Measurements from ENCODE around the gene CYBA. TPM values are rescaled to one million over a fixed set of nuclear protein-coding genes. Genes with fewer than 3 reads are reported as not detected.

Gene CYBA
- total and polyA plus RNA-seq, 5 donors, result 53.9 to 101 (median 73.2) TPM

- no peaks in the 10 kb centered on the region for H3K27me3 ChIP-seq (ENCODE audit: control insufficient read depth, insufficient read depth)
- no peak for ATAC-seq
- H3K9me3 ChIP-seq (ENCODE audit: control insufficient read depth, low read length), result no peaks in the 10 kb centered on the region
- WGBS, result 85% methylated on average over 6 of the region's 6 CpGs
- intact Hi-C loops (cut with DNase I), result no loop called here
- H3K4me3 ChIP-seq (ENCODE audit: low read length), result no peak overlapping the region
- peaks cover 5% of the 10 kb centered on the region for H3K4me1 ChIP-seq (ENCODE audit: control insufficient read depth, insufficient read depth, low read length)
- H3K27ac ChIP-seq (ENCODE audit: low read length), result no peak overlapping the region
- no peak for DNase-seq
Observed at GRCh38 chr16:88593910-88594309, 56.9 kb downstream of the CYBA start.

DNA sequence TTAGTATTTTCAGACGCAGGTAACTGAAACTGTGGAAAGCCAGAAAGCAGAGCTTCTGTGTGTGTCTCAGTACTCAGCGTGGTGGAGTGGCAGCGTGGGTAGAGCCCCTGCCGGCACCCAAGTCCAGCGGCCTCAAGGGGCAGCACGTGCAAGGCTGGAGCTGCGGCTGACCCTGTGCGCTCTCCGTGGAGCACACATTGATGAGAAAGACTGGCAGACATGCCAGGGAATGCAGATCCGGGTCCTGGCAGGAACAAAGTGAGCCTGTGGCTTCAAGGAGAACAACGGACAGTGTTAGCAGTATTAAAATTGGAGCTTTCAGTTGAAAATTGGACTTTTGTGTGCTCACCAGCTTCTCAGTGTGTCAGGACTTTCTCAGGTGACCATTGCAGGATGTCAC lies 57.4 kb downstream of the CYBA start:
- DNase-seq (no peak), ATAC-seq (peak; percentile 63 to 68)
- Histone ChIP-seq H3K4me3 (ENCODE audit: low read length) (no peak overlapping the region), H3K9me3 (ENCODE audit: control insufficient read depth, low read length) (no peaks in the 10 kb centered on the region), H3K27me3 (ENCODE audit: control insufficient read depth, insufficient read depth) (no peaks in the 10 kb centered on the region), H3K27ac (ENCODE audit: low read length) (no peak overlapping the region), H3K4me1 (ENCODE audit: control insufficient read depth, insufficient read depth, low read length) (peaks cover 4% of the 10 kb centered on the region)
- 63% methylated on average over 11 of the region's 11 CpGs for WGBS
- intact Hi-C loops (cut with DNase I), result no loop called here

Other genes starting within 250 kb of the CYBA start
- 10 to 100 TPM in 1 of 4 donors, 1 to 10 TPM in 3; 8.1 to 11.4 (median 8.7) TPM for gene ZFPM1, start 197.8 kb downstream of the CYBA start, total RNA-seq
- 7.7 TPM for gene ZFPM1, start 197.8 kb downstream of the CYBA start, polyA plus RNA-seq
- gene ZC3H18, start 80.7 kb downstream of the CYBA start, total RNA-seq, result 10 to 100 TPM; 17.5 to 25.1 (median 21.2) TPM
- gene ZC3H18, start 80.7 kb downstream of the CYBA start, polyA plus RNA-seq, result 19.6 TPM
- gene IL17C, start 12.5 kb downstream of the CYBA start, total RNA-seq, result not detected
- gene IL17C, start 12.5 kb downstream of the CYBA start, polyA plus RNA-seq, result not detected
- gene MVD, start 12.0 kb upstream of the CYBA start, total RNA-seq, result 10 to 100 TPM; 29.8 to 32.0 (median 31.2) TPM
- gene MVD, start 12.0 kb upstream of the CYBA start, polyA plus RNA-seq, result 35.9 TPM
- gene SNAI3, start 35.5 kb upstream of the CYBA start, total RNA-seq, result 1 to 10 TPM in 3 of 4 donors, under 1 TPM in 1; 0.39 to 2.8 (median 1.6) TPM
- gene SNAI3, start 35.5 kb upstream of the CYBA start, polyA plus RNA-seq, result 2.7 TPM
- gene RNF166, start 55.4 kb upstream of the CYBA start, total RNA-seq, result 10 to 100 TPM; 15.0 to 23.8 (median 19.2) TPM
- gene RNF166, start 55.4 kb upstream of the CYBA start, polyA plus RNA-seq, result 18.4 TPM
- 10 to 100 TPM; 11.1 to 16.3 (median 12.4) TPM for gene CTU2, start 55.5 kb upstream of the CYBA start, total RNA-seq
- gene CTU2, start 55.5 kb upstream of the CYBA start, polyA plus RNA-seq, result 11.4 TPM
- gene PIEZO1, start 134.2 kb upstream of the CYBA start, total RNA-seq, result 10 to 100 TPM; 21.7 to 45.6 (median 29.8) TPM
- 37.3 TPM for gene PIEZO1, start 134.2 kb upstream of the CYBA start, polyA plus RNA-seq
- 1 to 10 TPM in 2 of 4 donors, under 1 TPM in 2; 0.57 to 3.1 (median 1.1) TPM for gene CDT1, start 152.7 kb upstream of the CYBA start, total RNA-seq
- 0.27 TPM for gene CDT1, start 152.7 kb upstream of the CYBA start, polyA plus RNA-seq
- 10 to 100 TPM; 40.8 to 65.8 (median 50.7) TPM for gene APRT, start 160.9 kb upstream of the CYBA start, total RNA-seq
- gene APRT, start 160.9 kb upstream of the CYBA start, polyA plus RNA-seq, result 82.0 TPM
- gene GALNS, start 205.9 kb upstream of the CYBA start, total RNA-seq, result 10 to 100 TPM; 17.6 to 22.3 (median 18.8) TPM
- gene GALNS, start 205.9 kb upstream of the CYBA start, polyA plus RNA-seq, result 21.0 TPM
- 10 to 100 TPM; 45.5 to 61.5 (median 55.0) TPM for gene TRAPPC2L, start 206.1 kb upstream of the CYBA start, total RNA-seq
- 43.7 TPM for gene TRAPPC2L, start 206.1 kb upstream of the CYBA start, polyA plus RNA-seq
- gene PABPN1L, start 215.6 kb upstream of the CYBA start, total RNA-seq, result not detected
- gene PABPN1L, start 215.6 kb upstream of the CYBA start, polyA plus RNA-seq, result not detected